Body of pancreas (tissue), 4 donors: ENCODE results near the gene TNRC18.

Experiments
- POLR2A ChIP-seq, 3 donors: fragments of 450-650 bp; IDR thresholded peaks; one replicate each; pipeline ENCODE4 v1.6.1; 2016; ENCODE audit warnings: antibody characterized with exemption in 3 of 3, mild to moderate bottlenecking in 2 of 3
- TF ChIP-seq, protein P1 (sequence below), 7 experiments: fragments of 450-650 bp in 4 of 7; fragments of 200-600 bp in 3 of 7; sonication (generic) in 3 of 7; IDR thresholded peaks; one replicate each; pipeline ENCODE4 v1.5.1; 2016 to 2019; ENCODE audit warnings: antibody characterized with exemption in 7 of 7

DNA sequence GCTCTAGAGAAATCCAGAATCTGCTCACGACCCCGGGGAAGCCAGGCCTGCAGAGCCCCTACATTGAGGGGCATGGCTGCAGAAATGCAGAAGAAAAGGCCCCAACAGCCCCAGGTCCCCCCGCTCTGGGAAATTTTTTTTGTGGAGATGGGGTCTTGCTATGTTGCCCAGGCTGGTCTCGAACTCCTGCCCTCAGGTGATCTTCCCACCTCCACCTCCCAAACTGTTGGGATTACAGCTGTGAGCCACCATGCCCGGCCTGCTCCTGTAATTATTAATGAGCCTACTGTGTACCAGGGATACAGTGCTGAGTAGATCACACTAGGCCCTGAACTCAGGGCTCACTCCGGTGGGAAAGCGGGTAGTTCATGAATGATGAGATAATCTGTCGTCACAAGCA lies 29.9 kb downstream of the TNRC18 start:
- TF ChIP-seq, protein P1, sequence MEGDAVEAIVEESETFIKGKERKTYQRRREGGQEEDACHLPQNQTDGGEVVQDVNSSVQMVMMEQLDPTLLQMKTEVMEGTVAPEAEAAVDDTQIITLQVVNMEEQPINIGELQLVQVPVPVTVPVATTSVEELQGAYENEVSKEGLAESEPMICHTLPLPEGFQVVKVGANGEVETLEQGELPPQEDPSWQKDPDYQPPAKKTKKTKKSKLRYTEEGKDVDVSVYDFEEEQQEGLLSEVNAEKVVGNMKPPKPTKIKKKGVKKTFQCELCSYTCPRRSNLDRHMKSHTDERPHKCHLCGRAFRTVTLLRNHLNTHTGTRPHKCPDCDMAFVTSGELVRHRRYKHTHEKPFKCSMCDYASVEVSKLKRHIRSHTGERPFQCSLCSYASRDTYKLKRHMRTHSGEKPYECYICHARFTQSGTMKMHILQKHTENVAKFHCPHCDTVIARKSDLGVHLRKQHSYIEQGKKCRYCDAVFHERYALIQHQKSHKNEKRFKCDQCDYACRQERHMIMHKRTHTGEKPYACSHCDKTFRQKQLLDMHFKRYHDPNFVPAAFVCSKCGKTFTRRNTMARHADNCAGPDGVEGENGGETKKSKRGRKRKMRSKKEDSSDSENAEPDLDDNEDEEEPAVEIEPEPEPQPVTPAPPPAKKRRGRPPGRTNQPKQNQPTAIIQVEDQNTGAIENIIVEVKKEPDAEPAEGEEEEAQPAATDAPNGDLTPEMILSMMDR (IDR thresholded peaks at IDR 0.05), result no peak
- TF ChIP-seq POLR2A (IDR thresholded peaks at IDR 0.05), result no peak
